Cardiac muscle cell (in vitro differentiated cells and primary cell): Measurements from ENCODE around the gene CC2D1A. TPM values are rescaled to one million over a fixed set of nuclear protein-coding genes. Genes with fewer than 3 reads are reported as not detected.
A peak's percentile ranks its signal among the peaks of the same experiment; 100 is the strongest.

Experiments
- DNase-seq, 2 donors: peaks; one replicate each; pipeline versions ENCODE4 v3.0.0 to v3.0.0-alpha.2; 2010 to 2017; ENCODE audit warnings: low read depth in 1 of 2, low spot score in 1 of 2
- H3K27ac ChIP-seq: fragments of 200-600 bp; sonication (generic); 2 replicates; pipeline ENCODE4 v1.5.1; 2016
- H3K27me3 ChIP-seq: fragments of 200-600 bp; sonication (generic); 2 replicates; pipeline ENCODE4 v1.6.0; 2016; ENCODE audit warnings: control low read depth
- H3K36me3 ChIP-seq: fragments of 200-600 bp; sonication (generic); 2 replicates; pipeline ENCODE4 v1.5.1; 2016; ENCODE audit warnings: control low read depth
- H3K4me1 ChIP-seq: fragments of 200-600 bp; sonication (generic); 2 replicates; pipeline ENCODE4 v1.8.1; 2017; ENCODE audit warnings: low read depth, mild to moderate bottlenecking, mixed run types
- H3K4me3 ChIP-seq: fragments of 200-600 bp; sonication (generic); 2 replicates; pipeline ENCODE4 v1.5.1; 2016; ENCODE audit warnings: mild to moderate bottlenecking
- H3K9me3 ChIP-seq: fragments of 200-600 bp; sonication (generic); 2 replicates; pipeline ENCODE4 v1.5.1; 2017; ENCODE audit warnings: low read depth, mild to moderate bottlenecking, control low read depth
- CTCF ChIP-seq: IDR thresholded peaks from 2 replicates; pipeline ENCODE4 v1.5.1; 2012; ENCODE audit warnings: low read depth, mild to moderate bottlenecking, low read length
- polyA plus RNA-seq: library from polyadenylated mRNA; unstranded; fragments of >200 nt; fragmentation: Nextera tagmentation; extraction: Ambion mirVana; gene quantifications from 2 replicates; pipeline ENCODE4 v1.2.1, GENCODE V29; 2016
- total RNA-seq: library from RNA; depleted of rRNA; stranded (reverse); fragments of >200 nt; gene quantifications from 2 replicates; pipeline ENCODE4 v1.2.3, GENCODE V29; 2016

Gene CC2D1A
- total and polyA plus RNA-seq, 2 experiments from 2014 or later: 42.5 to 46.6 TPM

- TF ChIP-seq CTCF: no peak
- Histone ChIP-seq H3K27ac (no peak overlapping the region), H3K4me3 (peak overlapping the region; percentile 28), H3K27me3 (no peaks in the 10 kb centered on the region), H3K4me1 (peaks cover 7% of the 10 kb centered on the region), H3K9me3 (no peaks in the 10 kb centered on the region), H3K36me3 (no peaks in the 10 kb centered on the region)
- peak; percentile 77 to 83 for DNase-seq
Measured at GRCh38 chr19:13978351-13979243, 72.6 kb downstream of the CC2D1A start.

GRCh38 chr19:13979244-13979615 is 73.2 kb downstream of the CC2D1A start:
- Histone ChIP-seq H3K4me1 (peaks cover 7% of the 10 kb centered on the region), H3K27me3 (no peaks in the 10 kb centered on the region), H3K4me3 (peak overlapping the region; percentile 28), H3K27ac (no peak overlapping the region), H3K36me3 (no peaks in the 10 kb centered on the region), H3K9me3 (no peaks in the 10 kb centered on the region)
- peak in 1 of 2 donors; percentile 20 for DNase-seq
- no peak for TF ChIP-seq CTCF

GRCh38 chr19:13979686-13980085 is 73.7 kb downstream of the CC2D1A start:
- Histone ChIP-seq H3K4me1 (peaks cover 7% of the 10 kb centered on the region), H3K9me3 (no peaks in the 10 kb centered on the region), H3K4me3 (no peak overlapping the region), H3K36me3 (no peaks in the 10 kb centered on the region), H3K27me3 (no peaks in the 10 kb centered on the region), H3K27ac (no peak overlapping the region)
- TF ChIP-seq CTCF: no peak
- DNase-seq: no peak

GRCh38 chr19:13980340-13980739 is 74.3 kb downstream of the CC2D1A start:
- no peak overlapping the region for H3K27ac ChIP-seq
- H3K4me1 ChIP-seq: peaks cover 7% of the 10 kb centered on the region
- no peaks in the 10 kb centered on the region for H3K27me3 ChIP-seq
- no peak for DNase-seq
- no peak for TF ChIP-seq CTCF
- no peaks in the 10 kb centered on the region for H3K9me3 ChIP-seq
- H3K36me3 ChIP-seq: no peaks in the 10 kb centered on the region
- no peak overlapping the region for H3K4me3 ChIP-seq

Other genes with a start within 250 kb of the CC2D1A start
- gene MRI1, start 141.7 kb upstream of the CC2D1A start, total RNA-seq: 79.8 and 92.4 TPM in 2 replicates
- 24.8 and 25.8 TPM in 2 replicates for gene MRI1, start 141.7 kb upstream of the CC2D1A start, polyA plus RNA-seq
- 276 and 280 TPM in 2 replicates for gene C19orf53, start 131.7 kb upstream of the CC2D1A start, total RNA-seq
- gene C19orf53, start 131.7 kb upstream of the CC2D1A start, polyA plus RNA-seq: 242 and 245 TPM in 2 replicates
- 13.7 and 29.8 TPM in 2 replicates for gene ZSWIM4, start 110.8 kb upstream of the CC2D1A start, total RNA-seq
- gene ZSWIM4, start 110.8 kb upstream of the CC2D1A start, polyA plus RNA-seq: 13.0 and 19.6 TPM in 2 replicates
- 0.39 and 2.0 TPM in 2 replicates for gene NANOS3, start 29.1 kb upstream of the CC2D1A start, total RNA-seq
- 0.86 and 1.6 TPM in 2 replicates for gene NANOS3, start 29.1 kb upstream of the CC2D1A start, polyA plus RNA-seq
- 4.0 and 8.8 TPM in 2 replicates for gene BRME1, start 84 bp upstream of the CC2D1A start, total RNA-seq
- 3.0 and 8.2 TPM in 2 replicates for gene BRME1, start 84 bp upstream of the CC2D1A start, polyA plus RNA-seq
- 0.24 and 0.67 TPM in 2 replicates for gene PODNL1, start 32.2 kb downstream of the CC2D1A start, total RNA-seq
- not detected in 2 replicates for gene PODNL1, start 32.2 kb downstream of the CC2D1A start, polyA plus RNA-seq
- gene DCAF15, start 46.3 kb downstream of the CC2D1A start, total RNA-seq: 44.6 and 48.1 TPM in 2 replicates
- 33.3 and 34.0 TPM in 2 replicates for gene DCAF15, start 46.3 kb downstream of the CC2D1A start, polyA plus RNA-seq
- gene RFX1, start 100.1 kb downstream of the CC2D1A start, total RNA-seq: 8.9 TPM in 2 replicates
- gene RFX1, start 100.1 kb downstream of the CC2D1A start, polyA plus RNA-seq: 2.7 and 3.3 TPM in 2 replicates
- not detected in 2 replicates for gene RLN3, start 121.9 kb downstream of the CC2D1A start, total RNA-seq
- 0.44 TPM in 1 of 2 replicates, not detected in the other for gene RLN3, start 121.9 kb downstream of the CC2D1A start, polyA plus RNA-seq
- gene IL27RA, start 125.6 kb downstream of the CC2D1A start, total RNA-seq: 4.6 and 7.1 TPM in 2 replicates
- 4.3 and 17.1 TPM in 2 replicates for gene IL27RA, start 125.6 kb downstream of the CC2D1A start, polyA plus RNA-seq
- gene PALM3, start 155.9 kb downstream of the CC2D1A start, total RNA-seq: 0.25 and 0.30 TPM in 2 replicates
- 0.10 and 1.0 TPM in 2 replicates for gene PALM3, start 155.9 kb downstream of the CC2D1A start, polyA plus RNA-seq
- 16.0 and 19.4 TPM in 2 replicates for gene MISP3, start 166.6 kb downstream of the CC2D1A start, total RNA-seq
- 23.2 and 25.6 TPM in 2 replicates for gene MISP3, start 166.6 kb downstream of the CC2D1A start, polyA plus RNA-seq
- 3.6 and 14.2 TPM in 2 replicates for gene C19orf67, start 179.6 kb downstream of the CC2D1A start, total RNA-seq
- gene C19orf67, start 179.6 kb downstream of the CC2D1A start, polyA plus RNA-seq: 4.1 and 7.5 TPM in 2 replicates
- gene SAMD1, start 184.6 kb downstream of the CC2D1A start, total RNA-seq: 112 and 158 TPM in 2 replicates
- 130 and 136 TPM in 2 replicates for gene SAMD1, start 184.6 kb downstream of the CC2D1A start, polyA plus RNA-seq
- 95.2 and 126 TPM in 2 replicates for gene PRKACA, start 211.6 kb downstream of the CC2D1A start, total RNA-seq
- 30.6 and 33.5 TPM in 2 replicates for gene PRKACA, start 211.6 kb downstream of the CC2D1A start, polyA plus RNA-seq
- gene ASF1B, start 230.4 kb downstream of the CC2D1A start, total RNA-seq: 19.1 and 21.8 TPM in 2 replicates
- 27.5 and 30.7 TPM in 2 replicates for gene ASF1B, start 230.4 kb downstream of the CC2D1A start, polyA plus RNA-seq